ENCODE measurements around the gene ERG.

The ERG gene

DNA sequence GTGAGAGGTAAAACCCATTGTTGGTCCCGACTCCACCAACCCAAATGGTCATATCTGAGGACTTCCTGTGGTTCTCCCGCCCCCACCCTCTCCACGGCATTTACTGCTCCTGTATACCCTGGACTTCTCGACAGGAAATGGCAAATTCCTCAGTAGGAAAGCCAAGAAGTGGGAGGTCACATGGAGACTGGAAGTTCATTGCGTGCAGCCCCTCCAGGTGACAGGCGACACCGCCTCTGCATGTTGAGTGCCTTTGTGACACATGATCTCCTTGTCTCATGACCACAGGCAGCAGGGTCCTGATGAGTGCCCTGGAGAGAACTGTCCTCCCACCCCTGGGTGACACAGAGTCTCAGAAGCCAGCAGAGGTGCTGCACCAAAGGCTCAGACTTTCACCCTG lies 24.2 kb downstream of the ERG start:
- Mint-ChIP-seq H3K27me3 (ENCODE audit: low read depth) (peaks cover 53% of the 10 kb centered on the region), H3K9me3 (peaks cover 2% of the 10 kb centered on the region), H3K36me3 (ENCODE audit: low read depth) (no peaks in the 10 kb centered on the region), H3K4me3 (no peak overlapping the region), H3K27ac (no peak overlapping the region), H3K4me1 (ENCODE audit: low read depth) (no peaks in the 10 kb centered on the region)

DNA sequence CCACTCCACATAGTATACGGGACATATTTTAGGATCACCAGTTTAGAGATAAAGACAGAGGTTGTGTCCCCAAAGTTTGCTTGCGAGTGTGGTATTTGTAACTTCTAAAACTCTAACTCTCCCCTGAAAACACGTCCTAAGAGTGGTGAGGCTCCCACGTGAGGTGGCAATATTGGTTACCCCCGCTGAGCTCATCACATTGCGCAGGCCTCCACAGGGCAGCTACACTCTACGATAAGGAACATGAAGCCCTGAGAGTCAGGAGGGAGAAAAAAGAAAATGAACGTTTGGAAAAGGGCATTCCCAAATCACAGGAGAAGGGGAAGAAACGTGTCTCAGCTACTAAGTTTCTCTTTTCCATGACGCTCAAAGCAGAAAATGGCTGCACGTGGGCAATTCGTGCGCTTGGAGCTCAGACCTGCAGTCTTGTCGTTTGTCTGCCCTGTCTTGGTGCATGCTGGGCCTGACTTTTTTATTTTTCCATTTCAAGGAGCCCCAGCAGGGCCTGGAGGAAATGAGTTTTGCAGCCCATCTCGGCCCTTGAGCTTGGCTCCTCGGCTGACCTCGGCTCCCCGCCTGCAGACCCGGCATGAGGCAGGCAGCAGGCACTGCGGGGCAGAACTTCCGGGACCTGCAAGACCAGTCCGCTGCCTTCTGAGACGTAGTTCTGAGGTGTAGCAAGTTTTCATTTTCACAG lies 25.7 kb downstream of the ERG start:
- Mint-ChIP-seq H3K4me3 (no peak overlapping the region), H3K27ac (no peak overlapping the region), H3K27me3 (ENCODE audit: low read depth) (peaks cover 41% of the 10 kb centered on the region), H3K36me3 (ENCODE audit: low read depth) (no peaks in the 10 kb centered on the region), H3K9me3 (peaks cover 3% of the 10 kb centered on the region), H3K4me1 (ENCODE audit: low read depth) (no peaks in the 10 kb centered on the region)

DNA sequence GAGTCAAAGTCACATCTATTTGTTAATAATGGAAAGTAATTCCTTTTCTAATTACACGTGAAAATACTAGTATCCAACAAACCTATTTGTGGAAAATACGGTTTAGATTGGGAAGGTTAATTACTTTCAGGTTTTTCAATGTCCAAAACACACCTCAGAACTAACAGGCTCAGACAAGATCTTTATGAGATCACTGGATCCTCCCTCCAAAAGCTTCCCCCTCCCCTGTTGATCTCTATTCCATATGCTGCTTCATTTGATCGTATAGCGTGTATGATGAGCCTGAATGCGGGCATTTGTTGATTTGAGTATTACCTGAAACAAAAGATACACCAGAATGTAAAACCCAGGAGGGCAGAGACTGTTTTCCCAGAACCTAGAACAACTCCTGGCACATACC lies 26.5 kb downstream of the ERG start:
- Mint-ChIP-seq H3K4me3 (no peak overlapping the region), H3K27me3 (ENCODE audit: low read depth) (peaks cover 34% of the 10 kb centered on the region), H3K9me3 (peaks cover 9% of the 10 kb centered on the region), H3K4me1 (ENCODE audit: low read depth) (no peaks in the 10 kb centered on the region), H3K27ac (no peak overlapping the region), H3K36me3 (ENCODE audit: low read depth) (no peaks in the 10 kb centered on the region)

DNA sequence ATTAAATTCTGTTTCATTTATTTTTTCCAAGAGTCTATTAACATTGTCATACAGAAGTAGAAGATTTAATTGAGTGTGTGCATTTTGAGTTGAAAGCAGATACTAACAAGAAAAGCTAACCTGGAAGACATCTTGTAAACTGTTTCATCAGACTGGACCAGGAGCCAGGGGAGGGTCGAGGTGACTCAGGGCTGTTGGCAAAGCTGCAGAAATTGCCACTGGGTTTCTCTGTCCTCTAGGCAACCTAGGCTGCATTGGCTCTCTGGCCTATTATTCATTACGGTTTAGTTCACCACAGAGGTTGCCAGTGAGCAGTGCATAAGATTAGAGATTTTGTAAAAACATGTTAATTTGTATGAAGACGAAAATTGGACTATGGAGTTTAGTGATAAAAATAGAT lies 27.5 kb downstream of the ERG start:
- Mint-ChIP-seq H3K27me3 (ENCODE audit: low read depth) (peaks cover 24% of the 10 kb centered on the region), H3K4me3 (no peak overlapping the region), H3K4me1 (ENCODE audit: low read depth) (no peaks in the 10 kb centered on the region), H3K9me3 (peaks cover 11% of the 10 kb centered on the region), H3K36me3 (ENCODE audit: low read depth) (no peaks in the 10 kb centered on the region), H3K27ac (no peak overlapping the region)

GRCh38 chr21:38469642-38470041 lies 28.6 kb downstream of the ERG start:
- H3K9me3 Mint-ChIP-seq = peaks cover 11% of the 10 kb centered on the region
- no peak overlapping the region for H3K4me3 Mint-ChIP-seq
- no peaks in the 10 kb centered on the region for H3K4me1 Mint-ChIP-seq (ENCODE audit: low read depth)
- peaks cover 13% of the 10 kb centered on the region for H3K27me3 Mint-ChIP-seq (ENCODE audit: low read depth)
- no peak overlapping the region for H3K27ac Mint-ChIP-seq
- H3K36me3 Mint-ChIP-seq (ENCODE audit: low read depth) = no peaks in the 10 kb centered on the region

DNA sequence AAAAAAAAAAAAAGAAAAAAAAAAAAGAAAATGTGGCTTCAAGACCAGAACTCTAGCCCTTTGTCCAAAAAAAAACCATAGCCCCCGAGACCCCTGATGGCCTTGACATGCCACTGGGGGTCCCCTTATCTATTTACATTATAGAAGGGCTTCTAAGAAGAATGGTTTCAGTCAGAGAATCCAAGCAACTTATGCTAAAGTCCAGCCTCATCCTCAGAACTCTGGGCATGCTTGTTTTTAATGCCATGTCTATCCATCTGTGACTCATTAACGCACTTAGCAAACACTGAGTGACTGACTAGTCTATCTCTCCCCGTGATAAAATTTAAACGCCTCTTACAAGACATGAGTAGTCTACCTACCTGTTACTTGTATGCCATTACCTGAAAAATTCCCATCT lies 29.3 kb downstream of the ERG start:
- no peak overlapping the region for H3K27ac Mint-ChIP-seq
- H3K36me3 Mint-ChIP-seq (ENCODE audit: low read depth) = no peaks in the 10 kb centered on the region
- no peak overlapping the region for H3K4me3 Mint-ChIP-seq
- peaks cover 11% of the 10 kb centered on the region for H3K9me3 Mint-ChIP-seq
- H3K4me1 Mint-ChIP-seq (ENCODE audit: low read depth) = no peaks in the 10 kb centered on the region
- peaks cover 13% of the 10 kb centered on the region for H3K27me3 Mint-ChIP-seq (ENCODE audit: low read depth)

DNA sequence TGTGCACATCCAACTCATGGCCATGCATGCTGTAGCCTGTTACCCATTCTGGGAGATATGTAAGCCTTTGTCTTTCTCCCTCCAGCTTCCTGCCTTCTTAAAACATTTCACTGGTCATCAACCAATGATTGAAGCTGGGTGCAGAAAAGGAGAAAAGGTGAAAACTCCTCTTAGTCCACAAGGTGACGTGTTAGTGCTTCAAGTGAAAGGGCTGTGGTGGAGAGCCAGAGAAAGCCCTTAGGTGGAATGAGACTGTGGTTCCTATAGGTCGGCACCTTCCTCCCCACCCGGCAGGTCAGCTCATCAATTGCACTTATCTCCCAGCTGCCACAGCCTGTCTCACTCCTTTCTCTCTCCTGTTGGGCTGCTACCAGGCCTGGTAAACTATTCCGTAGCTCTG lies 30.4 kb downstream of the ERG start:
- Mint-ChIP-seq H3K27ac (no peak overlapping the region), H3K4me3 (no peak overlapping the region), H3K36me3 (ENCODE audit: low read depth) (no peaks in the 10 kb centered on the region), H3K4me1 (ENCODE audit: low read depth) (no peaks in the 10 kb centered on the region), H3K27me3 (ENCODE audit: low read depth) (peaks cover 8% of the 10 kb centered on the region), H3K9me3 (peaks cover 11% of the 10 kb centered on the region)

DNA sequence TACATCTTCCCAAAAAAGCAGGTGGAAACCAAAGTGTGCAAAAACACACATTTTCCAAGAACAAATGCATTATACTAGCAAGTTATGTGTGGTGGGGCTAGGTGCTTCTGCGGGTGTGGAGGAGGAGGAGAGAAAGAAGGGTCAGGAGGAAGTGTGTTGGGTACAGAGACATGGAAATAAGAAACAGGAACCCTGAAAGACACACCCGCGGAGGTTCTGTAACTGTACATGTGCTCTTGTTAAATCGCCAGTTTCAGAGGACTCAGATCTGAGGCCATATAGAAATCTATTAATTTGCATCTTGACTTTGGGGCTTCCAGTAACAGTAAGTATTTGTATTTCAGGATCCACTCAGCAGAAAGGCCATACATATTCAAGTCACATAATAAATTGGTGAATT lies 30.9 kb downstream of the ERG start:
- Mint-ChIP-seq H3K27me3 (ENCODE audit: low read depth) (peaks cover 8% of the 10 kb centered on the region), H3K36me3 (ENCODE audit: low read depth) (no peaks in the 10 kb centered on the region), H3K4me1 (ENCODE audit: low read depth) (no peaks in the 10 kb centered on the region), H3K27ac (no peak overlapping the region), H3K4me3 (no peak overlapping the region), H3K9me3 (peaks cover 11% of the 10 kb centered on the region)

DNA sequence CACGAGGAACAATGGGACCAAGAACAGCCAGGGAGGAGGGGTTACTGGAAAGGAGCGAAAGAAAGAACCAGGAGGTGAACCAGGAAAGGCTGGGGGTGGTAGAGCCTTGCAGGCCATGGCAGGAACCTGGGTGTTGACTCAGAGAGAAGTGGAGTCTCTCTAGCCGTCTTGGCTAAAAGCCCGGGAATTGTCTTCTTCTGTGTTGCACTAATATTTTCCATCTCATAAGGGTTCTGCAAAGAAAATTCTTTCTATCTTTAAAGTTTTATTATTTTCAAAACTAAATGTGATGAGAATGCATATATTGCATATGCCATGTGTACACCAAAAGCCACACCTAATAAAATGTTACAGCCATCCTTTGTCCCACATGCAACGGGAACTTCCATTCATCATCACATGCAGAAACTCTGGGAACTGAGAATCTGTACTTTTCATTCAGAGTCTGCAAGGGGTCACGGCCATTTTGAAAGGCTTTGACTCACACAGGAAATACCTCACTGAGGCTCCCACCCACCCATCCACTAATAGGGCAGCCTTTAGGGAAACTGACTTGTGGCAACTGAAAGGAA lies 38.0 kb downstream of the ERG start:
- Mint-ChIP-seq H3K27me3 (ENCODE audit: low read depth) (no peaks in the 10 kb centered on the region), H3K9me3 (no peaks in the 10 kb centered on the region), H3K36me3 (ENCODE audit: low read depth) (no peaks in the 10 kb centered on the region), H3K4me1 (ENCODE audit: low read depth) (no peaks in the 10 kb centered on the region), H3K4me3 (no peak overlapping the region), H3K27ac (no peak overlapping the region)

DNA sequence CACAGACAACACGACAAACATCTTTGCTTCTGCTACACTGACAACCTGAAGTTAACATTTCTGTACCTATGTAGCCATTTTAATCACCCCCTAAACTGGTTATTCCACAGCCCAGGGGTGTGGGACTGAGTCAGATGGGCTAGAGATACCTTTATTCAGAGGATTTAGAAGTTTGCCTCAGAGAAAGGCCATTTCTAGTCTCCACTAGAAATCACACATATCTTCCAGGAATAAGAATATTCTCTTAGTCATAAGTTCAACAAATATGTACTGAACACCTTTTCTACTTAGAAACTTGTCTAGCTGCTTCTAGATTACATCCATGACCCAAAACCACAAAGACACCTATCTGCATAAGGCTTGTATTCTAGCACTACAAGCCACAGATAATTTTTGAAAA lies 38.8 kb downstream of the ERG start:
- no peaks in the 10 kb centered on the region for H3K4me1 Mint-ChIP-seq (ENCODE audit: low read depth)
- no peaks in the 10 kb centered on the region for H3K27me3 Mint-ChIP-seq (ENCODE audit: low read depth)
- H3K36me3 Mint-ChIP-seq (ENCODE audit: low read depth) = no peaks in the 10 kb centered on the region
- no peak overlapping the region for H3K27ac Mint-ChIP-seq
- H3K4me3 Mint-ChIP-seq = no peak overlapping the region
- H3K9me3 Mint-ChIP-seq = no peaks in the 10 kb centered on the region

- Mint-ChIP-seq H3K4me1 (ENCODE audit: low read depth) (no peaks in the 10 kb centered on the region), H3K27ac (no peak overlapping the region), H3K9me3 (no peaks in the 10 kb centered on the region), H3K36me3 (ENCODE audit: low read depth) (no peaks in the 10 kb centered on the region), H3K27me3 (ENCODE audit: low read depth) (no peaks in the 10 kb centered on the region), H3K4me3 (no peak overlapping the region)
Measured at GRCh38 chr21:38455403-38455802, 42.9 kb downstream of the ERG start.

- Mint-ChIP-seq H3K27ac (no peak overlapping the region), H3K36me3 (ENCODE audit: low read depth) (no peaks in the 10 kb centered on the region), H3K27me3 (ENCODE audit: low read depth) (no peaks in the 10 kb centered on the region), H3K4me1 (ENCODE audit: low read depth) (no peaks in the 10 kb centered on the region), H3K9me3 (no peaks in the 10 kb centered on the region), H3K4me3 (no peak overlapping the region)
Measured at GRCh38 chr21:38454702-38455101, 43.6 kb downstream of the ERG start.

DNA sequence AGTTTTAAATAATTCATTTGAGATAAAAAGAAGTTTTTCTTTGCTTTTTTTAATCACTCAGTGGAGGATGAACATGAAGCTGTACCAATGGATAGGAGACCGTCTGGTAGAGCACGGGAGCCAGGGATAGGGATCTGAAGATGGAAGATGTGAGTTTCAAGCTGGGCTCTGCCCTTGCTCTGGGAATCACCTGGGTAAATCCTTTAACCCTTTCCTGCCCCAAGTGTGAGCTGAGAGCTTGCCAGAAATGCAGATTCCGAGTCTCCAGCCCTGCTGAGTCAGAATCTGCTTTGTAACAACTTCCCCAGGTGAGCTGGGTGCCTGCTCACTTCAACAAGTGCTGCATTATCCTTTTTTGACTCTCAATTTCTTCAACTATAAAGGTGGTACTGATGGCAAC lies 44.1 kb downstream of the ERG start:
- no peaks in the 10 kb centered on the region for H3K27me3 Mint-ChIP-seq (ENCODE audit: low read depth)
- H3K4me1 Mint-ChIP-seq (ENCODE audit: low read depth) = no peaks in the 10 kb centered on the region
- H3K9me3 Mint-ChIP-seq = no peaks in the 10 kb centered on the region
- H3K36me3 Mint-ChIP-seq (ENCODE audit: low read depth) = no peaks in the 10 kb centered on the region
- H3K27ac Mint-ChIP-seq = no peak overlapping the region
- H3K4me3 Mint-ChIP-seq = no peak overlapping the region

DNA sequence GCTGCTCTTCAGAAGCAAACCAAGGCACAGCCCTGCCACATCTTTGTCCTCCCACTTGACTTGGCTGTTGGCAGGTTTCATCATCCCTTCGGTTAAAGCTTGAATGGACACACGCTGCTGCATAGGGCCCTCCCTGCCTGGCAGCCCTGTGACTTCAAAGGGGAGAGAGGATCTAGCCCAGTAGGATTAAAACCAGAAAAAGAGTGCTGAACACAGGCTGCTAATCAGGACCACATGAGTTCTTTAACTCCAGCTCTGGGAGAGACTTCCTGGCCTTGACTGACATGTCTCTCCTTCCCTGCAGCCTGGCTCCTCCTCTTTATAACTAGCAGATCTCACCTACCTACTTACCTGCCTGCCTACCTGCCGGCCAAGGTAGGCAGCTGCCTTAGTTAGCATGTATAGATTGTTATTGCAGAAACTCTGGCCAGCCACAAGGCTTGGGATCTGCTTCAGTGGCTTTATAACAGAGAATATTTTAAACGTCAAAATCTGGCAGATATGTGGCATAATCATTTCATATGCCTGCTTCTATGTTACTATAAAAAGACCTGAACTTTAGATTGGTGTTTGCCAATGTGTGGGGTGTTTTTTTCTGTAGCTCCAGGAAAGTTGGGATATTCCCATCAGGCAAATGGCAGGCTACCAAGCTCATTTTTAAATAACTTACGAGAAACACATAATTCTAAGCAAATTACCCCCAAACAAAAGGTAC lies 49.4 kb downstream of the ERG start:
- H3K36me3 Mint-ChIP-seq (ENCODE audit: low read depth) = no peaks in the 10 kb centered on the region
- H3K27me3 Mint-ChIP-seq (ENCODE audit: low read depth) = no peaks in the 10 kb centered on the region
- H3K4me1 Mint-ChIP-seq (ENCODE audit: low read depth) = no peaks in the 10 kb centered on the region
- H3K9me3 Mint-ChIP-seq = no peaks in the 10 kb centered on the region
- H3K27ac Mint-ChIP-seq = no peak overlapping the region
- H3K4me3 Mint-ChIP-seq = no peak overlapping the region

DNA sequence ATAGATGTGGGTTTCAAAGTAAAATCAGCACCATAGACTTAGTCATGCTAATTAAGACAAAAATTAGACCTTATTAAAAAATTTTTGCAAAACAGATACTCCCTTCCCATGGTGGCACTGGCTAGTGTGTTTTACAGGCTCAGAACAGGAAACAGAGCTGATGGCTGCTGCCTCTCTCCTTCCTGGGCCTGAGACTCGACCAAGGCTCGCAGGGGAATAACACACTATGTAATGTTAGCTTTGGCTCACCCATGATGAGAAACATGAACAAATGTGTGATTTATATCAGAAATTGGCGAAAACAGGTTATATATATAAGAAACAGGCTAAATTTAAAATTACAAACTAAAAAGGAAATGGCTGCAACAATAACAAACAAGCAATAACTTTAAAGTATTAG lies 50.7 kb downstream of the ERG start:
- Mint-ChIP-seq H3K27me3 (ENCODE audit: low read depth) (no peaks in the 10 kb centered on the region), H3K36me3 (ENCODE audit: low read depth) (no peaks in the 10 kb centered on the region), H3K9me3 (no peaks in the 10 kb centered on the region), H3K4me3 (no peak overlapping the region), H3K27ac (no peak overlapping the region), H3K4me1 (ENCODE audit: low read depth) (no peaks in the 10 kb centered on the region)

Measured in T-helper 1 cell treated with Interleukin-12 subunit alpha and Interleukin-12 subunit beta and Interleukin-4 antibody, amounts not matched to agents 30 μg/mL and 1 μg/mL, for 36 hours (primary cell).